DMS79 treated with DMSO at 0.1 percent for 48 hours (cell line): ENCODE results near the gene AGRN.
"Not testable (repeated sequence)": the region's sequence is repeated elsewhere in the genome, so short reads cannot be mapped to it uniquely, and the experiment has no call there.

ENCODE experiments used
- DNase-seq: peaks from one replicate; lab custom pipeline; 2025; lab: John Stamatoyannopoulos, UW

Gene AGRN

GRCh38 chr1:1053682-1054081, 33.8 kb downstream of the AGRN start:
- no peak for DNase-seq

GRCh38 chr1:1054099-1054700, 34.3 kb downstream of the AGRN start:
- DNase-seq = no peak

- no peak for DNase-seq
Measured at GRCh38 chr1:1054971-1055370, 35.1 kb downstream of the AGRN start.

- no peak for DNase-seq
Measured at GRCh38 chr1:1055841-1056736, 36.2 kb downstream of the AGRN start.

GRCh38 chr1:1057769-1058087, 37.8 kb downstream of the AGRN start:
- not testable (repeated sequence) for DNase-seq

GRCh38 chr1:1058088-1058905, 38.4 kb downstream of the AGRN start:
- no peak for DNase-seq

GRCh38 chr1:1058921-1059493, 39.1 kb downstream of the AGRN start:
- DNase-seq = peak; percentile 28

GRCh38 chr1:1059494-1060280, 39.8 kb downstream of the AGRN start:
- peak; percentile 50 for DNase-seq

- DNase-seq = peak; percentile 24
Measured at GRCh38 chr1:1060281-1061000, 40.5 kb downstream of the AGRN start.

GRCh38 chr1:1061682-1062345, 41.9 kb downstream of the AGRN start:
- DNase-seq = no peak

GRCh38 chr1:1062348-1063163, 42.6 kb downstream of the AGRN start:
- no peak for DNase-seq

GRCh38 chr1:1063261-1063944, 43.5 kb downstream of the AGRN start:
- no peak for DNase-seq

- DNase-seq = peak; percentile 11
Measured at GRCh38 chr1:1063945-1064831, 44.3 kb downstream of the AGRN start.

GRCh38 chr1:1065265-1065939, 45.5 kb downstream of the AGRN start:
- DNase-seq = no peak

GRCh38 chr1:1065940-1066304, 46.0 kb downstream of the AGRN start:
- DNase-seq = not testable (repeated sequence)

GRCh38 chr1:1066403-1067283, 46.7 kb downstream of the AGRN start:
- DNase-seq = no peak
